ENCODE results near the gene TRIM37.

DNA sequence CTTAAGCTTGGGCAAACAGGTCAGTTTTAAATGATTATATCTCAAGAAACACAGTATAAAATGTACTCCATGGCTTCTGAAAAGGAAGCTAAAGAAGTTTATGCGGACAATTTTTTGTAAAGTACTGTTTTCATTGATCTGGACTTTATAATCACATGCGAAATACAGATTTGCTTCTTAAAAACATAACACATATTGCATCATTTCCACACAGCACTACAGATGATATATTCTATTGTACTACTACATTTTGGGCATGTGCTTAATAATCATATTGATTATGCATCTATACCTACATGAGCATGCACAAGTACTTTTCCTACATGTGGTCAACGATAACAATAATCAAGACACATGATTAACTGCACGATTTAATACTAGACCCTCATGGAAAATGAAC, 22.5 kb downstream of the TRIM37 start:
- no peak for TF ChIP-seq EP300 (IDR thresholded peaks at IDR 0.05; ENCODE audit: borderline replicate concordance)
- TF ChIP-seq CEBPB (IDR thresholded peaks at IDR 0.05): no peak
- no peak for TF ChIP-seq RAD21 (IDR thresholded peaks at IDR 0.05; ENCODE audit: low read depth)
- TF ChIP-seq CREB1 (IDR thresholded peaks at IDR 0.05; ENCODE audit: low read depth): no peak
- TF ChIP-seq YY1 (IDR thresholded peaks at IDR 0.05; ENCODE audit: low read depth): no peak
- TF ChIP-seq, protein P1, sequence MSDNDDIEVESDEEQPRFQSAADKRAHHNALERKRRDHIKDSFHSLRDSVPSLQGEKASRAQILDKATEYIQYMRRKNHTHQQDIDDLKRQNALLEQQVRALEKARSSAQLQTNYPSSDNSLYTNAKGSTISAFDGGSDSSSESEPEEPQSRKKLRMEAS (IDR thresholded peaks at IDR 0.05): no peak
- no peak for TF ChIP-seq TCF12 (IDR thresholded peaks at IDR 0.05; ENCODE audit: low read depth)
- no peak for TF ChIP-seq TAF1 (IDR thresholded peaks at IDR 0.05; ENCODE audit: low read depth)
- no peak for TF ChIP-seq EGR1 (IDR thresholded peaks at IDR 0.05)
- no peak for TF ChIP-seq NFIC (IDR thresholded peaks at IDR 0.05)

Data from Ishikawa (cell line).